Measurements from ENCODE around the gene KIAA1586. TPM values are rescaled to one million over a fixed set of nuclear protein-coding genes. Genes with fewer than 3 reads are reported as not detected.

The KIAA1586 gene
- total and polyA plus RNA-seq, 2 donors = 5.9 to 10.3 TPM

DNA sequence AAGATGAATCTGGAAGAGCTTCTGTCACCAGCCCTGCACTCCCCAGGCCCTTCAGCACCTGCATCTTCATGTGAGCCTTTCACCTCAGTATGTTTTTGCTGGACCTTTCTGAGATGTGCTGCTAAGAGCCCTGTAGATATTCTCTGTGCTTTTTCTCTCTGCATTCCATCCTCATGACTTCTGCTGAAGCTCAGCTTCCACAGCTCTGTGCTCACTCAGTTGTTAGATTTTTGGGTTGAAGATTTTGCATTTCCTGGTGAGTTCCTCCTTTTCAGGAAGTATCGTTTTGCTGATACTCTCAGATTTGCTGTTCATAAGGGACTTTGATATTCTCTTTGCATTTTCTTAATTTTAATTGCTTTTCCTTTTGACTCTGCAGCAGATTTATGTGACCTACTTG, 18.3 kb downstream of the KIAA1586 start:
- H3K27me3 ChIP-seq (ENCODE audit: control insufficient read depth in 2 of 2, insufficient read depth in 1 of 2, low read length in 1 of 2) = no peaks in the 10 kb centered on the region
- H3K4me3 ChIP-seq (ENCODE audit: low read length in 2 of 2) = no peak overlapping the region
- no peaks in the 10 kb centered on the region for H3K9me3 ChIP-seq (ENCODE audit: control insufficient read depth in 2 of 2, insufficient read depth in 1 of 2, low read length in 1 of 2)
- H3K27ac ChIP-seq (ENCODE audit: low read depth in 1 of 2, low read length in 1 of 2) = no peak overlapping the region
- WGBS = 90% methylated on average over 1 of the region's 1 CpG
- DNase-seq (ENCODE audit: low read depth in 6 of 9, low spot score in 9 of 9) = no peak
- no peaks in the 10 kb centered on the region for H3K4me1 ChIP-seq (ENCODE audit: control insufficient read depth in 2 of 2, insufficient read depth in 2 of 2, low read length in 2 of 2)
- peaks cover 3 to 12% of the 10 kb centered on the region in 2 donors for H3K36me3 ChIP-seq (ENCODE audit: control insufficient read depth in 2 of 2, insufficient read depth in 2 of 2, low read length in 1 of 2)

DNA sequence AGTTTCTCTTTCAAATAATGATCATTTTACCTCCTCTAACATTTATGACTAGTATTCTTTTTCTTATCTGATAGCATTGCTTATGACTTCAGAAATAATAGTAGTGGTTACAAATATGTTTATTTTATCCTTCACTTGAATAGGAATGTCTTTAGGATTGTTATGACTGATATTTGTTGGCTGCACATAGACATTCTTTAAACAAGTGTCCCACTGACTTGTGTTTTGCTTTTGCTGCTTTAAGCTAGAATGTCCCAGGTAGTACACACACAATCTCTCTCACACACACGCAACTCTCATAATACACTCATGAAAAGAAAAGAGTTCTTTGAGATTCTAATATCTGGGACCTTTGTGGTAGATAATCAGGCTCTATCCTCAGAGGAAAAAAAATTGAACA, 21.6 kb downstream of the KIAA1586 start:
- H3K27me3 ChIP-seq (ENCODE audit: control insufficient read depth in 2 of 2, insufficient read depth in 1 of 2, low read length in 1 of 2) = no peaks in the 10 kb centered on the region
- H3K4me1 ChIP-seq (ENCODE audit: control insufficient read depth in 2 of 2, insufficient read depth in 2 of 2, low read length in 2 of 2) = no peaks in the 10 kb centered on the region
- no peak for DNase-seq (ENCODE audit: low read depth in 6 of 9, low spot score in 9 of 9)
- WGBS = 100% methylated on average over 1 of the region's 1 CpG
- H3K4me3 ChIP-seq (ENCODE audit: low read length in 2 of 2) = no peak overlapping the region
- peaks cover 0 to 2% of the 10 kb centered on the region in 2 donors for H3K36me3 ChIP-seq (ENCODE audit: control insufficient read depth in 2 of 2, insufficient read depth in 2 of 2, low read length in 1 of 2)
- H3K9me3 ChIP-seq (ENCODE audit: control insufficient read depth in 2 of 2, insufficient read depth in 1 of 2, low read length in 1 of 2) = no peaks in the 10 kb centered on the region
- H3K27ac ChIP-seq (ENCODE audit: low read depth in 1 of 2, low read length in 1 of 2) = no peak overlapping the region

- 97% methylated on average over 4 of the region's 4 CpGs for WGBS
- DNase-seq (ENCODE audit: low read depth in 6 of 9, low spot score in 9 of 9) = no peak
- H3K4me3 ChIP-seq (ENCODE audit: low read length in 2 of 2) = no peak overlapping the region
- H3K36me3 ChIP-seq (ENCODE audit: control insufficient read depth in 2 of 2, insufficient read depth in 2 of 2, low read length in 1 of 2) = no peaks in the 10 kb centered on the region
- no peaks in the 10 kb centered on the region for H3K27me3 ChIP-seq (ENCODE audit: control insufficient read depth in 2 of 2, insufficient read depth in 1 of 2, low read length in 1 of 2)
- H3K27ac ChIP-seq (ENCODE audit: low read depth in 1 of 2, low read length in 1 of 2) = no peak overlapping the region
- no peaks in the 10 kb centered on the region for H3K4me1 ChIP-seq (ENCODE audit: control insufficient read depth in 2 of 2, insufficient read depth in 2 of 2, low read length in 2 of 2)
- no peaks in the 10 kb centered on the region for H3K9me3 ChIP-seq (ENCODE audit: control insufficient read depth in 2 of 2, insufficient read depth in 1 of 2, low read length in 1 of 2)
Observed at GRCh38 chr6:57069228-57069627, 22.7 kb downstream of the KIAA1586 start.

GRCh38 chr6:57069920-57070331, 23.4 kb downstream of the KIAA1586 start:
- no peak overlapping the region for H3K4me3 ChIP-seq (ENCODE audit: low read length in 2 of 2)
- H3K9me3 ChIP-seq (ENCODE audit: control insufficient read depth in 2 of 2, insufficient read depth in 1 of 2, low read length in 1 of 2) = no peaks in the 10 kb centered on the region
- no peak overlapping the region for H3K27ac ChIP-seq (ENCODE audit: low read depth in 1 of 2, low read length in 1 of 2)
- H3K27me3 ChIP-seq (ENCODE audit: control insufficient read depth in 2 of 2, insufficient read depth in 1 of 2, low read length in 1 of 2) = no peaks in the 10 kb centered on the region
- no peak for DNase-seq (ENCODE audit: low read depth in 6 of 9, low spot score in 9 of 9)
- WGBS = 98% methylated on average over 9 of the region's 9 CpGs
- no peaks in the 10 kb centered on the region for H3K36me3 ChIP-seq (ENCODE audit: control insufficient read depth in 2 of 2, insufficient read depth in 2 of 2, low read length in 1 of 2)
- H3K4me1 ChIP-seq (ENCODE audit: control insufficient read depth in 2 of 2, insufficient read depth in 2 of 2, low read length in 2 of 2) = no peaks in the 10 kb centered on the region

GRCh38 chr6:57072108-57072507, 25.6 kb downstream of the KIAA1586 start:
- DNase-seq (ENCODE audit: low read depth in 6 of 9, low spot score in 9 of 9) = no peak
- H3K27me3 ChIP-seq (ENCODE audit: control insufficient read depth in 2 of 2, insufficient read depth in 1 of 2, low read length in 1 of 2) = no peaks in the 10 kb centered on the region
- H3K4me1 ChIP-seq (ENCODE audit: control insufficient read depth in 2 of 2, insufficient read depth in 2 of 2, low read length in 2 of 2) = no peaks in the 10 kb centered on the region
- 97% methylated on average over 3 of the region's 3 CpGs for WGBS
- no peaks in the 10 kb centered on the region for H3K36me3 ChIP-seq (ENCODE audit: control insufficient read depth in 2 of 2, insufficient read depth in 2 of 2, low read length in 1 of 2)
- no peaks in the 10 kb centered on the region for H3K9me3 ChIP-seq (ENCODE audit: control insufficient read depth in 2 of 2, insufficient read depth in 1 of 2, low read length in 1 of 2)
- no peak overlapping the region for H3K27ac ChIP-seq (ENCODE audit: low read depth in 1 of 2, low read length in 1 of 2)
- no peak overlapping the region for H3K4me3 ChIP-seq (ENCODE audit: low read length in 2 of 2)

DNA sequence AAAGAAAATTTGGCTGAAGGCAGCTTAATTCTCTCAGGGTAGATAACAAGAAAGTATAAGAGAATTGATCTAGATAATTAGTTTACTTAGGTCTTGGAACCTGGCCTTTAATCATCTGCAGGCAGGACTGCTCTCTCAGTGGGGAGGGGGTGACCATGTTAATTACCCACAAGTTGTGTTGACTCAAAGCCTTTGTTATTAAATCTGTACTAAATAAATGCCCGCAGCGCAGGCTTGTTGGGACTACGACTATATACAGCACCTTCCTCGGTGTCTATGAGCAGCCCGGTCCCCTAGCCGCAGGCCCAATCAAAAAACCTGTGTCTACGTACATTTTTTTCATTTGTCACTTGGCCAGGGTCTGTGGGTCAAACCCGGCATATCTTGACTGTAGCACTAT, 27.9 kb downstream of the KIAA1586 start:
- Histone ChIP-seq H3K27ac (ENCODE audit: low read depth in 1 of 2, low read length in 1 of 2) (no peak overlapping the region), H3K9me3 (ENCODE audit: control insufficient read depth in 2 of 2, insufficient read depth in 1 of 2, low read length in 1 of 2) (peaks cover 0 to under 1% of the 10 kb centered on the region in 2 donors), H3K36me3 (ENCODE audit: control insufficient read depth in 2 of 2, insufficient read depth in 2 of 2, low read length in 1 of 2) (no peaks in the 10 kb centered on the region), H3K4me1 (ENCODE audit: control insufficient read depth in 2 of 2, insufficient read depth in 2 of 2, low read length in 2 of 2) (no peaks in the 10 kb centered on the region), H3K4me3 (ENCODE audit: low read length in 2 of 2) (no peak overlapping the region), H3K27me3 (ENCODE audit: control insufficient read depth in 2 of 2, insufficient read depth in 1 of 2, low read length in 1 of 2) (no peaks in the 10 kb centered on the region)
- no peak for DNase-seq (ENCODE audit: low read depth in 6 of 9, low spot score in 9 of 9)
- WGBS = 95% methylated on average over 8 of the region's 8 CpGs

DNA sequence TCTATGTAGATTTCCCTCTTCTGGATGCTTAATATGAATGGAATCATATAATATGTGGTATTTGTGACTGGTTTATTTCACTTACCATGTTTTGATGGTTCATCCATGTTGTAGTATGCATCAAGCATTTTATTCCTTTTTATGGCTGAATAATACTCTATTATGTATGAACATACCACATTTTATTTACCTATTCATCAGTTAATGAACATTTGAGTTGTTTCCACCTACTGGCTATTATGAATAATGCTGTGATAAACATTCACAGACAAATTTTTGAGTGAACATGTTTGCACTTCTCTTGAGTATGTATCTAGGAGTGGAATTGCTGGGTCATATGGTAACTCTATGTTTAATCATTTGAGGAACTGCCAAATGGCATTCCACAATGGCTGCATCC, 28.6 kb downstream of the KIAA1586 start:
- Histone ChIP-seq H3K4me1 (ENCODE audit: control insufficient read depth in 2 of 2, insufficient read depth in 2 of 2, low read length in 2 of 2) (no peaks in the 10 kb centered on the region), H3K9me3 (ENCODE audit: control insufficient read depth in 2 of 2, insufficient read depth in 1 of 2, low read length in 1 of 2) (peaks cover 0 to 5% of the 10 kb centered on the region in 2 donors), H3K27ac (ENCODE audit: low read depth in 1 of 2, low read length in 1 of 2) (no peak overlapping the region), H3K4me3 (ENCODE audit: low read length in 2 of 2) (no peak overlapping the region), H3K27me3 (ENCODE audit: control insufficient read depth in 2 of 2, insufficient read depth in 1 of 2, low read length in 1 of 2) (no peaks in the 10 kb centered on the region), H3K36me3 (ENCODE audit: control insufficient read depth in 2 of 2, insufficient read depth in 2 of 2, low read length in 1 of 2) (no peaks in the 10 kb centered on the region)
- DNase-seq (ENCODE audit: low read depth in 6 of 9, low spot score in 9 of 9) = no peak

DNA sequence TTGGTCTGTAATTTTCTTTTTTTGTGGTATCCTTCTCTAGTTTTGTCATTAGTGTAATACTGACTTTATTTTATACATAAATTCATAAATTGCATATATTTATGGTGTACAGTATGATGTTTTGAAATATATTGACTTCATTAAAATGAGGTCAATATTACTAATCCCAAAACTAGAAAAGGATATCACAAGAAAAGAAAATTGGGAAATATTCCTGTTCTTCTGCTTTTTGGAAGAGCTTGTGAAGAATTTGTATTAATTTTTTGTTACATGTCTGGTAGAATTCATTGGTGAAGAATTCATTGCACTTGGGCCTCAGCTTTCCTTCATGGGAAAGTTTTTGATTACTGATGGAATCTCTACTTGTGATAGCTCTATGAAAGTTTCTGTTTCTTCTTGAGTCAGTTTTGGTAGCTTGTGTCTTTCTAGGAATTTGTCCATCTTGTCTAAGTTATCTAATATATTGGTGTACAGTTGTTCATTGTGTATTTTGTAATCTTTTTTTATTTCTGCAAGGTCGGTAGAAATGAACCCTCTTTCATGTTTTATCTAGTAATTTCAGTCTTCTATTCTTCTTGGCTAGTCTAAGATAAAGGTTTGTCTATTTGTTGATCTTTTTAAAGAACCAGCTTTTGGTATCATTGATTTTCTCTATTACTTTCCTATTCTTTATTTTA, 32.2 kb downstream of the KIAA1586 start:
- H3K4me1 ChIP-seq (ENCODE audit: control insufficient read depth in 2 of 2, insufficient read depth in 2 of 2, low read length in 2 of 2) = no peaks in the 10 kb centered on the region
- H3K36me3 ChIP-seq (ENCODE audit: control insufficient read depth in 2 of 2, insufficient read depth in 2 of 2, low read length in 1 of 2) = no peaks in the 10 kb centered on the region
- peaks cover 0 to 5% of the 10 kb centered on the region in 2 donors for H3K9me3 ChIP-seq (ENCODE audit: control insufficient read depth in 2 of 2, insufficient read depth in 1 of 2, low read length in 1 of 2)
- H3K27me3 ChIP-seq (ENCODE audit: control insufficient read depth in 2 of 2, insufficient read depth in 1 of 2, low read length in 1 of 2) = no peaks in the 10 kb centered on the region
- 100% methylated on average over 1 of the region's 1 CpG for WGBS
- no peak for DNase-seq (ENCODE audit: low read depth in 6 of 9, low spot score in 9 of 9)
- no peak overlapping the region for H3K4me3 ChIP-seq (ENCODE audit: low read length in 2 of 2)
- no peak overlapping the region for H3K27ac ChIP-seq (ENCODE audit: low read depth in 1 of 2, low read length in 1 of 2)

DNA sequence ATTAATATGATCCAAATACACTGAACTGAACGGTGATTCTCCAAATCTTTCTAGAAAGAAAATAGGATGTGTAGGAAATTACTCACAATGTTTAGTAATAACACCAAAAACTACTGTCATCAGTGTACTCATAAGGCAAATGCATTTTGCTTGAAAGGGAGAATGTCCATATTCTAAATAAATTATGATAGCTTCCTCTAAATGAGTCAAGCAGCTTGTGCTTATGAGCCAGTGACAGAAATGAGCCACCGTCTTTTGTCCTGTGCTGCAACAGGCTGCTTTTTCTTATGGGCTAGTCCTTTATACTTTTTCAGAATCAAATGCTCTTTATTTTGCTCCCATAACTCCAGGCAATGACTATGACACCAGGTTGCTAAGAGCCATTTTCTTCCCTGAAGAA, 39.0 kb downstream of the KIAA1586 start:
- no peaks in the 10 kb centered on the region for H3K9me3 ChIP-seq (ENCODE audit: control insufficient read depth in 2 of 2, insufficient read depth in 1 of 2, low read length in 1 of 2)
- H3K27me3 ChIP-seq (ENCODE audit: control insufficient read depth in 2 of 2, insufficient read depth in 1 of 2, low read length in 1 of 2) = no peaks in the 10 kb centered on the region
- no peak overlapping the region for H3K27ac ChIP-seq (ENCODE audit: low read depth in 1 of 2, low read length in 1 of 2)
- no peak for DNase-seq (ENCODE audit: low read depth in 6 of 9, low spot score in 9 of 9)
- 99% methylated on average over 2 of the region's 2 CpGs for WGBS
- H3K36me3 ChIP-seq (ENCODE audit: control insufficient read depth in 2 of 2, insufficient read depth in 2 of 2, low read length in 1 of 2) = no peaks in the 10 kb centered on the region
- no peak overlapping the region for H3K4me3 ChIP-seq (ENCODE audit: low read length in 2 of 2)
- peaks cover 0 to 4% of the 10 kb centered on the region in 2 donors for H3K4me1 ChIP-seq (ENCODE audit: control insufficient read depth in 2 of 2, insufficient read depth in 2 of 2, low read length in 2 of 2)

All from thymus (tissue), 11 donors.